Panc1 (cell line): ENCODE data around the gene C10orf105. TPM values are rescaled to one million over a fixed set of nuclear protein-coding genes. Genes with fewer than 3 reads are reported as not detected.

Source experiments
- ATAC-seq: fragments of 200-7000 bp; cut with Tn5 transposase; 2 replicates; pipeline ENCODE4 v1.9.1; 2020; ENCODE audit warnings: mild to moderate bottlenecking, moderate library complexity
- BruUV-seq: library from RNA; stranded (reverse); fragments of 400-500 nt; replicated peaks from 2 replicates; lab custom pipeline; 2021; lab: Mats Ljungman, UMichigan
- CTCF ChIA-PET: fragments of 300-600 bp; sonication (Branson Sonifier 250); formaldehyde crosslinking; loops from one replicate; lab custom pipeline; 2022; ENCODE audit warnings: antibody characterized with exemption; lab: Charles Lee
- POLR2A ChIA-PET: fragments of 300-600 bp; sonication (Branson Sonifier 250); formaldehyde crosslinking; loops from one replicate; lab custom pipeline; 2022; ENCODE audit warnings: antibody characterized with exemption; lab: Charles Lee
- DNase-seq: peaks from one replicate; pipeline ENCODE4 v3.0.0-alpha.2; 2010; ENCODE audit warnings: low read depth, low spot score
- H3K27ac ChIP-seq: 2 replicates; pipeline ENCODE4 v1.5.1; 2011; ENCODE audit warnings: mild to moderate bottlenecking, low read length, inconsistent platforms
- H3K27me3 ChIP-seq: fragments of 200-500 bp; sonication (Bioruptor generic); 2 replicates; pipeline ENCODE4 v1.6.0; 2014; ENCODE audit warnings: low read length, inconsistent platforms; ENCODE audit not compliant: control insufficient read depth, insufficient read depth
- H3K36me3 ChIP-seq: fragments of 200-500 bp; sonication (Bioruptor generic); 2 replicates; pipeline ENCODE4 v1.5.1; 2014; ENCODE audit warnings: inconsistent platforms, mild to moderate bottlenecking, low read length, moderate library complexity; ENCODE audit not compliant: control insufficient read depth, insufficient read depth
- H3K4me1 ChIP-seq: 2 replicates; pipeline ENCODE4 v1.5.1; 2011; ENCODE audit warnings: inconsistent platforms, mild to moderate bottlenecking, low read length, moderate library complexity; ENCODE audit not compliant: control insufficient read depth, insufficient read depth
- H3K4me3 ChIP-seq, 2 experiments: 2 replicates each; pipeline ENCODE4 v1.5.1; 2011 to 2012; ENCODE audit warnings: low read depth in 2 of 2, low read length in 2 of 2, mild to moderate bottlenecking in 2 of 2, inconsistent platforms in 1 of 2, moderate library complexity in 1 of 2
- H3K9me3 ChIP-seq: fragments of 200-500 bp; sonication (Bioruptor generic); 2 replicates; pipeline ENCODE4 v1.5.1; 2014; ENCODE audit warnings: low read depth, mild to moderate bottlenecking, inconsistent platforms, low read length, moderate library complexity; ENCODE audit not compliant: control insufficient read depth, insufficient read depth
- POLR2AphosphoS5 ChIP-seq: IDR thresholded peaks from 2 replicates; pipeline ENCODE4 v1.6.1; 2012; ENCODE audit warnings: mild to moderate bottlenecking, low read depth, low read length, moderate library complexity
- SIN3A ChIP-seq: IDR thresholded peaks from 2 replicates; pipeline ENCODE4 v1.6.1; 2012; ENCODE audit warnings: low read depth, mild to moderate bottlenecking, low read length, moderate library complexity, borderline replicate concordance; ENCODE audit not compliant: insufficient read depth
- TCF7L2 ChIP-seq: IDR thresholded peaks from 2 replicates; pipeline ENCODE4 v1.6.1; 2011; ENCODE audit warnings: mild to moderate bottlenecking, low read depth, low read length, inconsistent platforms
- in situ Hi-C: cut with HindIII; loops from 2 replicates; pipeline ENCODE4 v1.10.0; 2016; ENCODE audit warnings: low sequenced_read_pairs, low pct_unique_long_range_greater_than_20kb
- intact Hi-C: fragments of 100-400 bp; cut with micrococcal nuclease; formaldehyde crosslinking; loops from one replicate; pipeline ENCODE4 v1.10.0; 2022; ENCODE audit not compliant: unreplicated experiment
- total RNA-seq: library from RNA; stranded (reverse); gene quantifications from one replicate; pipeline ENCODE4 v1.2.1, GENCODE V29; 2021; ENCODE audit not compliant: unreplicated experiment
- TF ChIP-seq, protein P1 (sequence below), 2 experiments: IDR thresholded peaks; 2 replicates each; pipeline ENCODE4 v1.6.1; 2011 to 2012; ENCODE audit warnings: low read depth in 2 of 2, control low read depth in 1 of 2, low read length in 1 of 2, mild to moderate bottlenecking in 1 of 2, moderate library complexity in 1 of 2; ENCODE audit not compliant: insufficient read depth in 1 of 2
- TF ChIP-seq, protein P2 (sequence below): fragments of 450-650 bp; IDR thresholded peaks from 2 replicates; pipeline ENCODE4 v1.5.1; 2017; ENCODE audit warnings: mild to moderate bottlenecking

The C10orf105 gene
- total RNA-seq, 1 experiment from 2014 or later = not detected

DNA sequence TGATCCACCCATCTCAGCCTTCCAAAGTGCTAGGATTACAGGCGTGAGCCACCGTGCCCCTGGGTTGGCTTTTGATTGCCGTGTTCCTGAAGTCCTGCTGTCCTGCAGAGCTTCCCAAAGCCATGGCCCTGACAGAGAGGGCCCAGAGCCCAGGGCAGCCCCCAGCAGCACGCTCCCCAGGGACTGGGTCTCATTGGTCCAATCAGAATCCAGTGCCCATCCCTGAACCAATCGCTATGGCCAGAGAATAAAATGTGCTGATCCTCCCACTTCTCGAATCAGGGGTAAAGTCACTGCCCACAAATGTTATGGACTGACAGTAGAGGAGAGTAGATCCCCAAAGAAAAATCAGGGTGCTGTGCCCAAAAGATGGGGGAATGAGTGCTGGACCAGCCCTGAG lies 5.0 kb upstream of the C10orf105 start:
- Histone ChIP-seq H3K27ac (no peak overlapping the region), H3K9me3 (no peaks in the 10 kb centered on the region), H3K4me3 (no peak overlapping the region), H3K4me1 (peaks cover 10% of the 10 kb centered on the region; the same call in 1 of the 2 replicates), H3K27me3 (no peaks in the 10 kb centered on the region), H3K36me3 (no peaks in the 10 kb centered on the region)
- TF ChIP-seq TCF7L2 (no peak), SIN3A (no peak), POLR2AphosphoS5 (no peak)
- TF ChIP-seq, protein P1, sequence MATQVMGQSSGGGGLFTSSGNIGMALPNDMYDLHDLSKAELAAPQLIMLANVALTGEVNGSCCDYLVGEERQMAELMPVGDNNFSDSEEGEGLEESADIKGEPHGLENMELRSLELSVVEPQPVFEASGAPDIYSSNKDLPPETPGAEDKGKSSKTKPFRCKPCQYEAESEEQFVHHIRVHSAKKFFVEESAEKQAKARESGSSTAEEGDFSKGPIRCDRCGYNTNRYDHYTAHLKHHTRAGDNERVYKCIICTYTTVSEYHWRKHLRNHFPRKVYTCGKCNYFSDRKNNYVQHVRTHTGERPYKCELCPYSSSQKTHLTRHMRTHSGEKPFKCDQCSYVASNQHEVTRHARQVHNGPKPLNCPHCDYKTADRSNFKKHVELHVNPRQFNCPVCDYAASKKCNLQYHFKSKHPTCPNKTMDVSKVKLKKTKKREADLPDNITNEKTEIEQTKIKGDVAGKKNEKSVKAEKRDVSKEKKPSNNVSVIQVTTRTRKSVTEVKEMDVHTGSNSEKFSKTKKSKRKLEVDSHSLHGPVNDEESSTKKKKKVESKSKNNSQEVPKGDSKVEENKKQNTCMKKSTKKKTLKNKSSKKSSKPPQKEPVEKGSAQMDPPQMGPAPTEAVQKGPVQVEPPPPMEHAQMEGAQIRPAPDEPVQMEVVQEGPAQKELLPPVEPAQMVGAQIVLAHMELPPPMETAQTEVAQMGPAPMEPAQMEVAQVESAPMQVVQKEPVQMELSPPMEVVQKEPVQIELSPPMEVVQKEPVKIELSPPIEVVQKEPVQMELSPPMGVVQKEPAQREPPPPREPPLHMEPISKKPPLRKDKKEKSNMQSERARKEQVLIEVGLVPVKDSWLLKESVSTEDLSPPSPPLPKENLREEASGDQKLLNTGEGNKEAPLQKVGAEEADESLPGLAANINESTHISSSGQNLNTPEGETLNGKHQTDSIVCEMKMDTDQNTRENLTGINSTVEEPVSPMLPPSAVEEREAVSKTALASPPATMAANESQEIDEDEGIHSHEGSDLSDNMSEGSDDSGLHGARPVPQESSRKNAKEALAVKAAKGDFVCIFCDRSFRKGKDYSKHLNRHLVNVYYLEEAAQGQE (IDR thresholded peaks at IDR 0.05; ENCODE audit: insufficient read depth in 1 of 2, low read depth in 2 of 2, low read length in 1 of 2) = no peak
- DNase-seq = no peak
- ATAC-seq = no peak
- ChIA-PET POLR2A (no interaction called here), CTCF (no interaction called here)
- BruUV-seq = no TSS peak
- in situ Hi-C loops (no loop called here), intact Hi-C loops (no loop called here)

DNA sequence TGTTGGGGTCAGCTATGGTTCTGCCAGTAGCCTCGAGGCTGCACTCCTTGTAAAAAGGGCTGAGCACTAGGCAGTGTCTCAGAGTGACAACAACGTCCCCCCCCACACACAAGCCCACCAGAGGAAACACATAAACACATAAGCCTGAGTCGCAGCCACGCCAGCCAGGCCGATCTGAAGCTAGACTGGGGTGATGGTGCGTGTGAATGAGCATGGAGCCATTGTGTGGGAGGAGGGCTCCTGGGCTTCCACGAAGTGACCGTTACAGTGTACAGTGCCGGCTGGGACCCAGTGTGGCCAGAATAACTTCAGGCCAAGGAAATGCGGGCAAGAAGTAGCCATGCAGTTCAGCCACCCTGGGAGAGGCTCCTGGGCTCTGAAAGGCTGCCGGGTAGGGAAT lies 3.7 kb upstream of the C10orf105 start:
- CTCF ChIA-PET = no interaction called here
- Histone ChIP-seq H3K4me3 (no peak overlapping the region), H3K27ac (no peak overlapping the region), H3K9me3 (no peaks in the 10 kb centered on the region), H3K4me1 (peaks cover 10% of the 10 kb centered on the region; the same call in 1 of the 2 replicates), H3K27me3 (no peaks in the 10 kb centered on the region), H3K36me3 (no peaks in the 10 kb centered on the region)
- intact Hi-C loops (no loop called here), in situ Hi-C loops (no loop called here)
- POLR2A ChIA-PET = no interaction called here
- DNase-seq (no peak), ATAC-seq (no peak)
- TF ChIP-seq SIN3A (no peak), POLR2AphosphoS5 (no peak), TCF7L2 (no peak)
- TF ChIP-seq, protein P1 (IDR thresholded peaks at IDR 0.05; ENCODE audit: insufficient read depth in 1 of 2, low read depth in 2 of 2, low read length in 1 of 2) = no peak
- TF ChIP-seq, protein P2, sequence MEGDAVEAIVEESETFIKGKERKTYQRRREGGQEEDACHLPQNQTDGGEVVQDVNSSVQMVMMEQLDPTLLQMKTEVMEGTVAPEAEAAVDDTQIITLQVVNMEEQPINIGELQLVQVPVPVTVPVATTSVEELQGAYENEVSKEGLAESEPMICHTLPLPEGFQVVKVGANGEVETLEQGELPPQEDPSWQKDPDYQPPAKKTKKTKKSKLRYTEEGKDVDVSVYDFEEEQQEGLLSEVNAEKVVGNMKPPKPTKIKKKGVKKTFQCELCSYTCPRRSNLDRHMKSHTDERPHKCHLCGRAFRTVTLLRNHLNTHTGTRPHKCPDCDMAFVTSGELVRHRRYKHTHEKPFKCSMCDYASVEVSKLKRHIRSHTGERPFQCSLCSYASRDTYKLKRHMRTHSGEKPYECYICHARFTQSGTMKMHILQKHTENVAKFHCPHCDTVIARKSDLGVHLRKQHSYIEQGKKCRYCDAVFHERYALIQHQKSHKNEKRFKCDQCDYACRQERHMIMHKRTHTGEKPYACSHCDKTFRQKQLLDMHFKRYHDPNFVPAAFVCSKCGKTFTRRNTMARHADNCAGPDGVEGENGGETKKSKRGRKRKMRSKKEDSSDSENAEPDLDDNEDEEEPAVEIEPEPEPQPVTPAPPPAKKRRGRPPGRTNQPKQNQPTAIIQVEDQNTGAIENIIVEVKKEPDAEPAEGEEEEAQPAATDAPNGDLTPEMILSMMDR = no peak
- BruUV-seq = no TSS peak
